ENCODE results near the gene ZNF665.
"Not testable (repeated sequence)": the region's sequence is repeated elsewhere in the genome, so short reads cannot be mapped to it uniquely, and the experiment has no call there.

The ZNF665 gene
- 2.8 reads per million, percentile 9 among the genes with 10 or more reads in this experiment for total RNA-seq

- peak; percentile 64 for DNase-seq
Measured at GRCh38 chr19:53192771-53193534, at the start of gene ZNF665. ZNF665 (minus strand) TSS chr19:53193358; CDS start chr19:53182898, 10,460 bp downstream.

GRCh38 chr19:53237114-53237777 is 44.1 kb upstream of the ZNF665 start:
- DNase-seq, result no peak

GRCh38 chr19:53224606-53225005 is 31.4 kb upstream of the ZNF665 start:
- DNase-seq, result no peak

- not testable (repeated sequence) for DNase-seq
Measured at GRCh38 chr19:53222716-53223115, 29.6 kb upstream of the ZNF665 start.

- no peak for DNase-seq
Measured at GRCh38 chr19:53212703-53213320, 19.7 kb upstream of the ZNF665 start.

GRCh38 chr19:53211554-53211953 is 18.4 kb upstream of the ZNF665 start:
- not testable (repeated sequence) for DNase-seq

- DNase-seq, result peak; percentile 84
Measured at GRCh38 chr19:53196777-53197396, 3.7 kb upstream of the ZNF665 start.

GRCh38 chr19:53195265-53195903 is 2.2 kb upstream of the ZNF665 start:
- DNase-seq, result peak; percentile 61

- no peak for DNase-seq
Measured at GRCh38 chr19:53193535-53194222, 521 bp upstream of the ZNF665 start.

- DNase-seq, result no peak
Measured at GRCh38 chr19:53190253-53190652, 2.9 kb downstream of the ZNF665 start.

GRCh38 chr19:53189691-53190198 is 3.4 kb downstream of the ZNF665 start:
- not testable (repeated sequence) for DNase-seq

GRCh38 chr19:53185155-53185882 is 7.8 kb downstream of the ZNF665 start:
- DNase-seq, result not testable (repeated sequence)

- no peak for DNase-seq
Measured at GRCh38 chr19:53183146-53183764, 9.9 kb downstream of the ZNF665 start.

- no peak for DNase-seq
Measured at GRCh38 chr19:53182202-53182601, 11.0 kb downstream of the ZNF665 start.

GRCh38 chr19:53177986-53178385 is 15.2 kb downstream of the ZNF665 start:
- DNase-seq, result no peak

GRCh38 chr19:53172889-53173288 is 20.3 kb downstream of the ZNF665 start:
- DNase-seq, result no peak

GRCh38 chr19:53165691-53166091 is 27.5 kb downstream of the ZNF665 start:
- no peak for DNase-seq

- no peak for DNase-seq
Measured at GRCh38 chr19:53161123-53161522, 32.0 kb downstream of the ZNF665 start.

GRCh38 chr19:53160350-53160749 is 32.8 kb downstream of the ZNF665 start:
- DNase-seq, result no peak

- DNase-seq, result peak; percentile 15
Measured at GRCh38 chr19:53158119-53158656, 35.0 kb downstream of the ZNF665 start.
